Measurements from ENCODE around the gene PFN4. TPM values are rescaled to one million over a fixed set of nuclear protein-coding genes. Genes with fewer than 3 reads are reported as not detected.
"Not testable (repeated sequence)": the region's sequence is repeated elsewhere in the genome, so short reads cannot be mapped to it uniquely, and the experiment has no call there.

Gene PFN4
- total RNA-seq, 2 donors from 2014 or later = 0.73 TPM; not detected in 1

DNA sequence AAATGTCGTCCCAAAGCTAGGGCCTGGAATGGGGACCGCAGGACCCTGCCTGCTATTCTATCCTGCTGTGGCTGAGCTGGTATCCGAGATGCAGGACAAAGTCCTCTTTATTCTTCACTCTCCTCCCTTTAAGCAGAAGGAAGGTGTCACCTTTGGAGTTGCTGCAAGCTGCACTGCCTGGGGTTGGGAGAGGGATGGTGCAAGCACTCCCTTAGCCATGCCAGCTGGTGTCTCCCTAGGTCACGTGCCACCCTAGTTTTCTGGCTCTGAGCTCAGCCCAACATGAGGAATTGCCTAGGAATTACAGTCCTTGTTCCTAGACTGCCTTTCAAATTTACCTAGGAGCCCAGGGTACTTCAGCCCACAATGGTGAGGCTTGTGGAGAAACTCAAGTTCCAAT is 30.3 kb upstream of the PFN4 start:
- WGBS, 2 experiments (ENCODE audit: insufficient coverage in 1 of 2, insufficient read length in 1 of 2) = 91 to 93% methylated on average over 4 of the region's 4 CpGs
- H3K36me3 Mint-ChIP-seq (ENCODE audit: low read depth) = peaks cover 20% of the 10 kb centered on the region
- H3K4me1 ChIP-seq (ENCODE audit: control insufficient read depth, insufficient read depth, low read length) = no peaks in the 10 kb centered on the region
- H3K36me3 ChIP-seq (ENCODE audit: control insufficient read depth, insufficient read depth, low read length) = no peaks in the 10 kb centered on the region
- TF ChIP-seq, protein P1, sequence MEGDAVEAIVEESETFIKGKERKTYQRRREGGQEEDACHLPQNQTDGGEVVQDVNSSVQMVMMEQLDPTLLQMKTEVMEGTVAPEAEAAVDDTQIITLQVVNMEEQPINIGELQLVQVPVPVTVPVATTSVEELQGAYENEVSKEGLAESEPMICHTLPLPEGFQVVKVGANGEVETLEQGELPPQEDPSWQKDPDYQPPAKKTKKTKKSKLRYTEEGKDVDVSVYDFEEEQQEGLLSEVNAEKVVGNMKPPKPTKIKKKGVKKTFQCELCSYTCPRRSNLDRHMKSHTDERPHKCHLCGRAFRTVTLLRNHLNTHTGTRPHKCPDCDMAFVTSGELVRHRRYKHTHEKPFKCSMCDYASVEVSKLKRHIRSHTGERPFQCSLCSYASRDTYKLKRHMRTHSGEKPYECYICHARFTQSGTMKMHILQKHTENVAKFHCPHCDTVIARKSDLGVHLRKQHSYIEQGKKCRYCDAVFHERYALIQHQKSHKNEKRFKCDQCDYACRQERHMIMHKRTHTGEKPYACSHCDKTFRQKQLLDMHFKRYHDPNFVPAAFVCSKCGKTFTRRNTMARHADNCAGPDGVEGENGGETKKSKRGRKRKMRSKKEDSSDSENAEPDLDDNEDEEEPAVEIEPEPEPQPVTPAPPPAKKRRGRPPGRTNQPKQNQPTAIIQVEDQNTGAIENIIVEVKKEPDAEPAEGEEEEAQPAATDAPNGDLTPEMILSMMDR (conservative IDR thresholded peaks at IDR 0.05) = no peak
- H3K27me3 Mint-ChIP-seq (ENCODE audit: insufficient read depth) = no peaks in the 10 kb centered on the region
- no peaks in the 10 kb centered on the region for H3K9me3 ChIP-seq (ENCODE audit: control insufficient read depth, low read length)
- peaks cover 3% of the 10 kb centered on the region for H3K9me3 Mint-ChIP-seq
- no peaks in the 10 kb centered on the region for H3K4me1 Mint-ChIP-seq
- no peak overlapping the region for H3K27ac Mint-ChIP-seq
- DNase-seq = no peak
- no peaks in the 10 kb centered on the region for H3K27me3 ChIP-seq (ENCODE audit: control insufficient read depth, insufficient read depth, low read length, poor library complexity, severe bottlenecking)
- no peak overlapping the region for H3K9ac ChIP-seq (ENCODE audit: extremely low read depth, low read length, poor library complexity, severe bottlenecking)
- H3K4me3 ChIP-seq (ENCODE audit: low read length) = no peak overlapping the region
- no peak overlapping the region for H3K27ac ChIP-seq (ENCODE audit: low read depth, low read length)
- no peak overlapping the region for H3K4me3 Mint-ChIP-seq

DNA sequence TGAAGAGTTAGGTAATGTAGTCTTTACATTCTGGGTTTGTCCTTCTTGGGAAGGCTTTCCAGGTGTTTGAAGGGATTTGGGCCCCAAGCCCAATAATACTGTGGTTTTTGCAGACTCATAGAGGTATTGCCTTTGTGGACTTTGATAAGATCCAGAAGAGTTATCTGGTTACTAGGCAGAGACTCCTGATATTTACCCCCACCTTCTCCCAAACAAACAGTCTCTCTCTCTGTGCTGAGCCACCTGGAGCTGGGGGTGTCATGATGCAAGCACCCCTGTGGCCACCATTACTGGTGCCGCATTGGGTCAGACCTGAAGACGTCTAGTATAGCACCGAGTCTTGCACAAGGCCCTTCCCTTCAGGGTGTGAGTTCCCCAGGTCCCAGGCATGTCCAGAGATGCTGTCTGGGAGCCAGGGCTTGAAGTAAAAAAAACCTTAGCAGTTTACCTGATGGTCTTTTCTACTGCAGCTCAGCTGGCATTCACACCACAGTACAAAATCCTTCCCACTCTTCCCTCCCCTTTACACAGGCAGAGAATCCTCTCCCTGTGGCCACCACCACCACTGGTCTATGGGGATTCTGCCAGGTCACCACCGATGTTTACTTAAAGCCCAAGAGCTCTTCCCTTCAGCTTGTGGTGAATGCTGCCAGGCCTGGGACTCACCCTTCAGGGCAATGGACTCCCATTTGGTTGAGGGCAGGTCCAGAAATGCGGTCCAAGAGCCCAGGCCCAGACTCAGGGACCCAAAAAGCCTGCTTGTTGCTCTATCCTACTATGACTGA is 29.5 kb upstream of the PFN4 start:
- no peak for DNase-seq
- Mint-ChIP-seq H3K4me3 (no peak overlapping the region), H3K4me1 (no peaks in the 10 kb centered on the region), H3K9me3 (peaks cover 9% of the 10 kb centered on the region), H3K27ac (no peak overlapping the region), H3K27me3 (ENCODE audit: insufficient read depth) (no peaks in the 10 kb centered on the region), H3K36me3 (ENCODE audit: low read depth) (peaks cover 26% of the 10 kb centered on the region)
- Histone ChIP-seq H3K36me3 (ENCODE audit: control insufficient read depth, insufficient read depth, low read length) (no peaks in the 10 kb centered on the region), H3K27me3 (ENCODE audit: control insufficient read depth, insufficient read depth, low read length, poor library complexity, severe bottlenecking) (no peaks in the 10 kb centered on the region), H3K27ac (ENCODE audit: low read depth, low read length) (no peak overlapping the region), H3K4me1 (ENCODE audit: control insufficient read depth, insufficient read depth, low read length) (no peaks in the 10 kb centered on the region), H3K9me3 (ENCODE audit: control insufficient read depth, low read length) (peaks cover 8% of the 10 kb centered on the region), H3K4me3 (ENCODE audit: low read length) (no peak overlapping the region), H3K9ac (ENCODE audit: extremely low read depth, low read length, poor library complexity, severe bottlenecking) (no peak overlapping the region)
- 90 to 97% methylated on average over 5 of the region's 5 CpGs for WGBS, 2 experiments (ENCODE audit: insufficient coverage in 1 of 2, insufficient read length in 1 of 2)
- TF ChIP-seq, protein P1 (conservative IDR thresholded peaks at IDR 0.05) = no peak

GRCh38 chr2:24147364-24147763 is 24.2 kb upstream of the PFN4 start:
- Mint-ChIP-seq H3K4me1 (no peaks in the 10 kb centered on the region), H3K27ac (no peak overlapping the region), H3K4me3 (no peak overlapping the region), H3K27me3 (ENCODE audit: insufficient read depth) (no peaks in the 10 kb centered on the region), H3K9me3 (peaks cover 19% of the 10 kb centered on the region), H3K36me3 (ENCODE audit: low read depth) (peaks cover 53% of the 10 kb centered on the region)
- no peak overlapping the region for H3K27ac ChIP-seq (ENCODE audit: low read depth, low read length)
- no peaks in the 10 kb centered on the region for H3K27me3 ChIP-seq (ENCODE audit: control insufficient read depth, insufficient read depth, low read length, poor library complexity, severe bottlenecking)
- H3K4me3 ChIP-seq (ENCODE audit: low read length) = no peak overlapping the region
- peaks cover 19% of the 10 kb centered on the region for H3K9me3 ChIP-seq (ENCODE audit: control insufficient read depth, low read length)
- no peaks in the 10 kb centered on the region for H3K4me1 ChIP-seq (ENCODE audit: control insufficient read depth, insufficient read depth, low read length)
- DNase-seq = no peak
- TF ChIP-seq, protein P1 (conservative IDR thresholded peaks at IDR 0.05) = no peak
- no peak overlapping the region for H3K9ac ChIP-seq (ENCODE audit: extremely low read depth, low read length, poor library complexity, severe bottlenecking)
- no peaks in the 10 kb centered on the region for H3K36me3 ChIP-seq (ENCODE audit: control insufficient read depth, insufficient read depth, low read length)

DNA sequence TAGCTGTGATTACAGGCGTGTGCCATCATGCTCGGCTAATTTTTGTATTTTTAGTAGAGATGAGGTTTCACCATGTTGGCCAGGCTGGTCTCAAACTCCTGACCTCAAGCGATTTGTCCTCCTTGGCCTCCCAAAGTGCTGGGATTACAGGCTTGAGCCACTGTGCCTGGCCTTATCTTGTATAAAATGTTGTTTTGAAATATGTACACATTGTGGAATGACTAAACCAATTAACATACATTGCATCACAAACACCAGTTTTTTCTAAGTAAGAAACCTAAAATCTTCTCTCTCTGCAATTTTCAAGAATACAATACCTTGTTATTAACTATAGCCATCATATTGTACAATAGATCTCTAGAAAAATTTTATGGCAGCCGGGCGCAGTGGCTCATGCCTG is 17.2 kb upstream of the PFN4 start:
- H3K36me3 ChIP-seq (ENCODE audit: control insufficient read depth, insufficient read depth, low read length); H3K27ac Mint-ChIP-seq; H3K9me3 Mint-ChIP-seq; H3K27ac ChIP-seq (ENCODE audit: low read depth, low read length); H3K9ac ChIP-seq (ENCODE audit: extremely low read depth, low read length, poor library complexity, severe bottlenecking); H3K9me3 ChIP-seq (ENCODE audit: control insufficient read depth, low read length); H3K4me1 ChIP-seq (ENCODE audit: control insufficient read depth, insufficient read depth, low read length); DNase-seq; H3K4me3 Mint-ChIP-seq; H3K27me3 Mint-ChIP-seq (ENCODE audit: insufficient read depth); H3K4me3 ChIP-seq (ENCODE audit: low read length); H3K27me3 ChIP-seq (ENCODE audit: control insufficient read depth, insufficient read depth, low read length, poor library complexity, severe bottlenecking); H3K4me1 Mint-ChIP-seq: not testable (repeated sequence)
- H3K36me3 Mint-ChIP-seq (ENCODE audit: low read depth) = peaks cover 21% of the 10 kb centered on the region
- 91 to 92% methylated on average over 4 to 5 of the region's 5 CpGs for WGBS, 2 experiments (ENCODE audit: insufficient coverage in 1 of 2, insufficient read length in 1 of 2)

Measured in endodermal cell (in vitro differentiated cells).